ENCODE measurements around the gene NAV2. TPM values are rescaled to one million over a fixed set of nuclear protein-coding genes. Genes with fewer than 3 reads are reported as not detected.

The NAV2 gene
- polyA plus RNA-seq, 1 donor from 2014 or later = 3.0 TPM

GRCh38 chr11:20113149-20113438, 400.5 kb downstream of the NAV2 start:
- no peaks in the 10 kb centered on the region for H3K36me3 ChIP-seq (ENCODE audit: insufficient read depth, low read length)
- H3K9me2 ChIP-seq (ENCODE audit: insufficient read depth, low read length) = no peaks in the 10 kb centered on the region
- H3K27me3 ChIP-seq (ENCODE audit: insufficient read depth, low read depth, low read length) = no peaks in the 10 kb centered on the region
- no peak overlapping the region for H3K9ac ChIP-seq (ENCODE audit: low read length)
- H3K9me3 ChIP-seq (ENCODE audit: low read length) = no peaks in the 10 kb centered on the region
- no peak overlapping the region for H3K4me2 ChIP-seq (ENCODE audit: low read length)
- no peaks in the 10 kb centered on the region for H3F3A ChIP-seq (ENCODE audit: insufficient read depth, low read length, poor library complexity, severe bottlenecking)
- no peaks in the 10 kb centered on the region for H3K79me2 ChIP-seq (replicated peaks; ENCODE audit: insufficient read depth, low read length)
- no peak overlapping the region for H3K4me3 ChIP-seq (ENCODE audit: low read length)
- no peak for TF ChIP-seq CTCF (IDR thresholded peaks at IDR 0.05; ENCODE audit: poor library complexity, severe bottlenecking)
- TF ChIP-seq RAD21 (conservative IDR thresholded peaks at IDR 0.05) = no peak
- TF ChIP-seq SMC3 (conservative IDR thresholded peaks at IDR 0.05; ENCODE audit: poor library complexity) = no peak
- TF ChIP-seq REST (IDR thresholded peaks at IDR 0.05; ENCODE audit: borderline replicate concordance) = no peak
- TF ChIP-seq EP300 (conservative IDR thresholded peaks at IDR 0.05; ENCODE audit: poor library complexity, severe bottlenecking) = no peak
- TF ChIP-seq MXI1 (conservative IDR thresholded peaks at IDR 0.05; ENCODE audit: poor library complexity, severe bottlenecking) = no peak
- TF ChIP-seq EZH2 (IDR thresholded peaks at IDR 0.05; ENCODE audit: borderline replicate concordance, insufficient read depth, low read length, poor library complexity, severe bottlenecking) = no peak
- TF ChIP-seq POLR2AphosphoS5 (IDR thresholded peaks at IDR 0.05) = no peak
- H4K20me1 ChIP-seq (ENCODE audit: insufficient read depth) = no peaks in the 10 kb centered on the region
- H3K27ac ChIP-seq (ENCODE audit: low read length) = no peak overlapping the region
- no peak overlapping the region for H2AFZ ChIP-seq (ENCODE audit: low read depth, low read length)

GRCh38 chr11:20114588-20114987, 402.0 kb downstream of the NAV2 start:
- TF ChIP-seq EZH2 (IDR thresholded peaks at IDR 0.05; ENCODE audit: borderline replicate concordance, insufficient read depth, low read length, poor library complexity, severe bottlenecking) (no peak), TAF1 (IDR thresholded peaks at IDR 0.05; ENCODE audit: low read depth) (no peak), POLR2AphosphoS5 (IDR thresholded peaks at IDR 0.05) (no peak), EP300 (conservative IDR thresholded peaks at IDR 0.05; ENCODE audit: poor library complexity, severe bottlenecking) (no peak), RAD21 (conservative IDR thresholded peaks at IDR 0.05) (no peak), MXI1 (conservative IDR thresholded peaks at IDR 0.05; ENCODE audit: poor library complexity, severe bottlenecking) (no peak), REST (IDR thresholded peaks at IDR 0.05; ENCODE audit: borderline replicate concordance) (no peak), SMC3 (conservative IDR thresholded peaks at IDR 0.05; ENCODE audit: poor library complexity) (no peak), CTCF (IDR thresholded peaks at IDR 0.05; ENCODE audit: poor library complexity, severe bottlenecking) (no peak)
- H3K4me2 ChIP-seq (ENCODE audit: low read length) = no peak overlapping the region
- no peaks in the 10 kb centered on the region for H4K20me1 ChIP-seq (ENCODE audit: insufficient read depth)
- no peaks in the 10 kb centered on the region for H3K9me3 ChIP-seq (ENCODE audit: low read length)
- no peak overlapping the region for H2AFZ ChIP-seq (ENCODE audit: low read depth, low read length)
- no peaks in the 10 kb centered on the region for H3K9me2 ChIP-seq (ENCODE audit: insufficient read depth, low read length)
- H3K9ac ChIP-seq (ENCODE audit: low read length) = no peak overlapping the region
- H3F3A ChIP-seq (ENCODE audit: insufficient read depth, low read length, poor library complexity, severe bottlenecking) = no peaks in the 10 kb centered on the region
- no peak overlapping the region for H3K27ac ChIP-seq (ENCODE audit: low read length)
- H3K36me3 ChIP-seq (ENCODE audit: insufficient read depth, low read length) = no peaks in the 10 kb centered on the region
- H3K79me2 ChIP-seq (replicated peaks; ENCODE audit: insufficient read depth, low read length) = no peaks in the 10 kb centered on the region
- H3K27me3 ChIP-seq (ENCODE audit: insufficient read depth, low read depth, low read length) = no peaks in the 10 kb centered on the region
- no peak overlapping the region for H3K4me3 ChIP-seq (ENCODE audit: low read length)

All from neural cell (in vitro differentiated cells).